H1 (cell line): ENCODE results near the gene TOR1B. TPM values are rescaled to one million over a fixed set of nuclear protein-coding genes. Genes with fewer than 3 reads are reported as not detected.

Experiments used
- POLR2A ChIP-seq, 2 experiments: IDR thresholded peaks; 1 replicate in 1 of 2; 2 replicates in 1 of 2; pipeline ENCODE4 v1.6.1; 2011; ENCODE audit warnings: low read depth in 2 of 2, low read length in 2 of 2, mild to moderate bottlenecking in 2 of 2; ENCODE audit errors: control extremely low read depth in 1 of 2
- RNF2 ChIP-seq: fragments of 200-900, 300-1000 bp; sonication (generic); IDR thresholded peaks from 2 replicates; pipeline ENCODE4 v1.7.1; 2016; ENCODE audit warnings: borderline replicate concordance, low read depth, mild to moderate bottlenecking, antibody characterized with exemption, low read length; ENCODE audit not compliant: poor library complexity, severe bottlenecking; ENCODE audit errors: missing control alignments
- SIN3A ChIP-seq, 2 experiments: IDR thresholded peaks in 1 of 2; conservative IDR thresholded peaks in 1 of 2; 2 replicates each; pipeline ENCODE4 v1.6.1; 2011 to 2012; ENCODE audit warnings: low read length in 2 of 2, improper control_type of control experiment in 1 of 2, low read depth in 1 of 2, mild to moderate bottlenecking in 1 of 2
- YY1 ChIP-seq: IDR thresholded peaks from 2 replicates; pipeline ENCODE4 v1.6.1; 2011; ENCODE audit warnings: low read depth, mild to moderate bottlenecking, low read length
- polyA plus RNA-seq, 7 experiments: library from polyadenylated mRNA; depleted of rRNA in 3 of 7; stranded (reverse) in 5 of 7; unstranded in 2 of 7; fragments of >200 nt in 5 of 7; fragments of 200-250 nt in 2 of 7; gene quantifications; 1 replicate in 5 of 7; 2 replicates in 1 of 7; 4 replicates in 1 of 7; pipeline versions ENCODE4 v1.2.1 to v1.2.3, GENCODE V29; 2011 to 2013; ENCODE audit warnings: missing spikeins in 2 of 7, mixed read lengths in 2 of 7
- total RNA-seq: library from RNA; stranded (reverse); fragmentation: NEBNext Ultra II Directional; extraction: Animal tissue kit (Norgen Biotek cat#: 25700); gene quantifications from 2 replicates; pipeline ENCODE4 v1.2.1, GENCODE V29; 2021

The TOR1B gene
- total and polyA plus RNA-seq, 2 of the 8 experiments (the other 6 are each of a cell fraction or from before 2014, with no cell fraction given): 11.4 to 17.4 TPM

GRCh38 chr9:129835860-129836223 lies 32.9 kb downstream of the TOR1B start (continued):
- TF ChIP-seq SIN3A (conservative IDR thresholded peaks at IDR 0.05 in 1 of 2, IDR thresholded peaks at IDR 0.05 in 1 of 2; ENCODE audit: low read depth in 1 of 2, low read length in 2 of 2) (no peak), YY1 (no peak), RNF2 (no peak), POLR2A (IDR thresholded peaks at IDR 0.05; ENCODE audit: control extremely low read depth in 1 of 2, low read depth in 2 of 2, low read length in 2 of 2) (no peak)
- TF ChIP-seq, all 59 proteins: peak for 0
